ENCODE measurements around the gene SERF1B.
"Not testable (repeated sequence)": the region's sequence is repeated elsewhere in the genome, so short reads cannot be mapped to it uniquely, and the experiment has no call there.

DNA sequence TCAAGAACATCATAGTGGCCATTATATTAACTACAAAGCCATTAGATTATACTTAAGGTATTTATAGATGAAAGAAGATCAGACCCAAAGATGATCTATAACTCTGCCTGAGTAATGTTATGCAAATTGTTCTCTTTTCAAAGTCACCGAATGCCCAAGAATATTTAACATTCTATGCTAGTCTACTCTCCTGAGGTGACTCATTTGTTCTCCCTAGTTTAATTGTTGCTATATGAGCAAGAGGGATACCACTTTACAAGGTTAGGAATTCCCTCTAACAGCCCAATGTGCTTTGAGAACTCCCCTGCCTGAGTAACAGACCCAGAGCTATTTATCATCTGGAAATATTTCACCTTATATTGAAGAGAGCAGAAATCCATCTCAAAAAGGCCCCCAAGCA lies 29.5 kb upstream of the SERF1B start:
- not testable (repeated sequence) for TF ChIP-seq EZH2 (IDR thresholded peaks at IDR 0.05; ENCODE audit: borderline replicate concordance, low read length)
- TF ChIP-seq, protein P1, sequence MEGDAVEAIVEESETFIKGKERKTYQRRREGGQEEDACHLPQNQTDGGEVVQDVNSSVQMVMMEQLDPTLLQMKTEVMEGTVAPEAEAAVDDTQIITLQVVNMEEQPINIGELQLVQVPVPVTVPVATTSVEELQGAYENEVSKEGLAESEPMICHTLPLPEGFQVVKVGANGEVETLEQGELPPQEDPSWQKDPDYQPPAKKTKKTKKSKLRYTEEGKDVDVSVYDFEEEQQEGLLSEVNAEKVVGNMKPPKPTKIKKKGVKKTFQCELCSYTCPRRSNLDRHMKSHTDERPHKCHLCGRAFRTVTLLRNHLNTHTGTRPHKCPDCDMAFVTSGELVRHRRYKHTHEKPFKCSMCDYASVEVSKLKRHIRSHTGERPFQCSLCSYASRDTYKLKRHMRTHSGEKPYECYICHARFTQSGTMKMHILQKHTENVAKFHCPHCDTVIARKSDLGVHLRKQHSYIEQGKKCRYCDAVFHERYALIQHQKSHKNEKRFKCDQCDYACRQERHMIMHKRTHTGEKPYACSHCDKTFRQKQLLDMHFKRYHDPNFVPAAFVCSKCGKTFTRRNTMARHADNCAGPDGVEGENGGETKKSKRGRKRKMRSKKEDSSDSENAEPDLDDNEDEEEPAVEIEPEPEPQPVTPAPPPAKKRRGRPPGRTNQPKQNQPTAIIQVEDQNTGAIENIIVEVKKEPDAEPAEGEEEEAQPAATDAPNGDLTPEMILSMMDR (conservative IDR thresholded peaks at IDR 0.05 in 1 of 2, IDR thresholded peaks at IDR 0.05 in 1 of 2; ENCODE audit: extremely low read depth in 1 of 2, insufficient read depth in 1 of 2, low read depth in 1 of 2, low read length in 2 of 2) = not testable (repeated sequence)
